Activated effector memory CD4-positive, alpha-beta T cell treated with anti-CD3 and anti-CD28 coated beads, Interleukin-2, amount 50 U/mL, for 16 hours (primary cell): ENCODE data around the gene KLHDC4.
"Not testable (repeated sequence)": the region's sequence is repeated elsewhere in the genome, so short reads cannot be mapped to it uniquely, and the experiment has no call there.

Experiments used
- DNase-seq: peaks from one replicate; pipeline ENCODE4 v3.0.0-alpha.2; 2020

KLHDC4 gene

DNA sequence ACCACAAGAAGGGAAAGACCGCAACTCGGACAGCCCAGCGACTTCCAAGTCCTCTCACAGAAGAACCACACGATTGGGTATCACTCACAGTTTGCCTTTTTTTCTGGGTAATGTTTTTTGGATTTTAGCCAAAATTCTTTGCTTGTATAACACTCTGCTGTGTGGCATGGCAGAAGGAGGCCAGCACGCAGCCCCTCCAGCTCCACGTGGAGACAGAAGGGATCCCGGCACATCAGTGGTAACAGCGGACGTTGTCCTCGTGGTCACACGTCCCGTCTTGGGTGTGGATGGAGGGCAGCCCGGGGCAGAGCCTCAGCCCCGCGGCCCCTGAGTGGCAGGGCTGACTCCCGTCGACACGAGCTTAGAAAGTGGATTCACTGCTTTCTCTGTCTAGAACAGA, 69.1 kb downstream of the KLHDC4 start:
- DNase-seq = no peak

GRCh38 chr16:87695534-87695933, 70.3 kb downstream of the KLHDC4 start:
- DNase-seq = no peak

- DNase-seq = no peak
These were observed 71.2 kb downstream of the KLHDC4 start for GRCh38 chr16:87694441-87695125.

DNA sequence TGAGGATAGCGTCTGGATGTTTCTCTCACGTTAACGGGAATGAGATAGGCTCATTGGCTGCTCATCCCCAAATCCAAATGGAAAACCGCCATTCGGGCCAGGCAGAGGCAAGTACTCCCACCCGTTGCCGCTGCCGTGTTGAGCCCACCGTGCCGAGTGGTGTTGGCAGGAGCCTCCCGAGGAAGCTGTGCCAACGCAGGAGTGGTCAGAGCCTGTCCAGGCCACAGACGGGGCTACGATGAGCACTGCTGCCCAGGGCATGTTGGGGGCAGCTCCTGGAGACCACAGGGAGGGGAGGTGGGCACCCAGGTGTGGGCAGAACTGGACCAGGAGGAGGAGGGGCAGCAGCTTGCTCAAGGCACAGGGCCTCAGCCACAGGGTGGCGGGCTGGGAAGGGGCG, 72.0 kb downstream of the KLHDC4 start:
- no peak for DNase-seq

GRCh38 chr16:87692756-87693155, 73.0 kb downstream of the KLHDC4 start:
- no peak for DNase-seq

DNA sequence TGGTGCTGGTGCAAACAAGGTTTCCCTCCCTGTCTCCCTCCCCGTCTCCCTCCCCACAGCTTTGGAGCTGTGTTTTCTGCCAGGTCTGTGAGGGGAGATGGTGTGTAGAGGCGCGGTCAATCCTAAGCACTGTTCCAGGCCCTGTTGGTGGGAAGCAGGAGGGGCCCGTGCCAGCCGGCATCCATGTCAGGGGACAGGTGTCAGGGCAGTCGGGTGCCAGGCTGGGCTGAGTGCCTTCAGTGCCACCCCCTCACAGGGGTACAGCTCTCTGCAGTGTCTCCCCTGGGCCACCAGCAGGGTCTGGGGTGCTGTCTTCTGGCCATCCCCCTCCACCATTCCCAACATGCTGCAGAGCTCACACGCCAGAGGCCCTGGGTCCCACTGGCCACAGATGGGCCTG, 73.6 kb downstream of the KLHDC4 start:
- no peak for DNase-seq

DNA sequence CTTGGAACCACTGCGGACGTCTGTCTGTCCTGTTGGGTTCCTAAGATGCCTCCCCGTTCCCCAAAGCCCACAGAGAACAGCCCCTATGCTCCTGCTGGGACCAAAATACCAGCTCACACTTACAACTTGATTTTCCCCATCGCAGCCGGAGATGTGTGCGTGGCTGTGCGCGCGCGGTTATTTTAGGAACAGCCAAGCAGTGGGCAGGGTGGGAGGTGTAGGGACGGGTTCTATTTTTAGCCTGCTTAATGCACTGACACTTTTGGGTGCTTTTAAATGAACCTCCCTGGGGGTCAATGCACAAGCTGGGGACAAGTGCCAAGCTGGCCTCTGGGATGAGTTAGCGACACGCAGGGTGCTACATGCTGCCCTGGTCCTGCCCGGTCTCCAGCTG, 74.1 kb downstream of the KLHDC4 start:
- DNase-seq = no peak

GRCh38 chr16:87690911-87691685, 74.7 kb downstream of the KLHDC4 start:
- DNase-seq = no peak

DNA sequence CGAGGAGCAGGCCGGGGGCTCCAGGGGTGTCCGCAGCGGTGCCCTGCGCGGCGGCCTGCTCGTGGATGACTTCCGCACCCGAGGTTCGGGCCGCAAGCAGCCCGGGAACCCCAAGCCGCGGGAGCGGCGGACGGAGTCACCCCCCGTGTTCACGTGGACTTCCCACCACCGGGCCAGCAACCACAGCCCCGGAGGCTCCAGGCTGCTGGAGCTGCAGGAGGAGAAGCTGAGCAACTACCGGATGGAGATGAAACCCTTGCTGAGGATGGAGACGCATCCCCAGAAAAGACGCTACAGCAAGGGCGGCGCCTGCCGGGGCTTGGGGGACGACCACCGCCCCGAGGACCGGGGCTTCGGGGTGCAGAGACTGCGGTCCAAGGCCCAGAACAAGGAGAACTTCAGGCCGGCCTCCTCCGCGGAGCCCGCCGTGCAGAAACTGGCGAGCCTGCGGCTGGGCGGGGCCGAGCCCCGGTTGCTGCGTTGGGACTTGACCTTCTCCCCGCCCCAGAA, 75.8 kb downstream of the KLHDC4 start:
- DNase-seq = no peak

DNA sequence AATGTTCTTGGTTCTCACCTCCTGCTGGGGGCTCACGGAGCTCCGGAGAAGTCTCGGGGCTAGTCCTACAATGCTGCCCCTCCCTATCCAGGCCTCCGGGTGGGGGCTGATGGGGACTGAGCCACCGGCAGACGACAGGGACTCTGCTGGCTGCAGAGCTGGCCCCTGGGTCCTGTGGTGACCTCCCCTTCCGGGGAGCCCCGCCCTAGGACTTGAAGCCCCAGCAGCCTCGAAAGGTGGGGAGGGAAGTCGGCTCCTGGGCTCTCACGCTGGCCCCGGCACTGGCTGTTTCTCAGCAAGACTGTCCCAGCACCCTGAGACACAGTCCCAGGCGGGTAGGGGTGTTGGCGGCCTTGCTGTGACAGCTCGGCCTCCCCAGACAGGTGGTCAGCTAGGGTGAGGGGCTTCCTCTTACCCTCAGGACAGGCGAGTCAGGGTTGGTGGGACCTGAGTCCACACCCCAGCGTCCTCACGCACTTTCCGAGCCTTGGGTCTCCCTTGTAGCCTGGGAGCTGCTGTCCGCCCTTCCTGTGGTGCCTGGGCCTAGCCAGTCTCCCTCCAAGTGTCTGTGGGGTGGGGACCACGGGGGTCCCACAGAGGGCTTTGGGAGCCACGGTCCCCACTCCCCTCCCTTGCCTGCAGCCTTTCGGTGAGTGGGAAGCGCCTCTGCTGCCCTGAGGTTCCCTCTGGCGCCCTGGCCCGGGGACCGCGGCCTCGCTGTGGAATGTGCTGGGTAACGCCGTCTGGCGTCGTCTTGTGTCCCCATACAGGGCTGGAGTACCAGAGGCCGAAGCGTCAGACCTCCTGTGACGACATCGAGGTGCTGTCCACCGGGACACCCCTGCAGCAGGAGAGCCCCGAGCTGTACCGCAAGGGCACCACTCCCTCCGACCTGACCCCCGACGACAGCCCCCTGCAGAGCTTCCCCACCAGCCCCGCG, 76.6 kb downstream of the KLHDC4 start:
- DNase-seq = no peak

DNA sequence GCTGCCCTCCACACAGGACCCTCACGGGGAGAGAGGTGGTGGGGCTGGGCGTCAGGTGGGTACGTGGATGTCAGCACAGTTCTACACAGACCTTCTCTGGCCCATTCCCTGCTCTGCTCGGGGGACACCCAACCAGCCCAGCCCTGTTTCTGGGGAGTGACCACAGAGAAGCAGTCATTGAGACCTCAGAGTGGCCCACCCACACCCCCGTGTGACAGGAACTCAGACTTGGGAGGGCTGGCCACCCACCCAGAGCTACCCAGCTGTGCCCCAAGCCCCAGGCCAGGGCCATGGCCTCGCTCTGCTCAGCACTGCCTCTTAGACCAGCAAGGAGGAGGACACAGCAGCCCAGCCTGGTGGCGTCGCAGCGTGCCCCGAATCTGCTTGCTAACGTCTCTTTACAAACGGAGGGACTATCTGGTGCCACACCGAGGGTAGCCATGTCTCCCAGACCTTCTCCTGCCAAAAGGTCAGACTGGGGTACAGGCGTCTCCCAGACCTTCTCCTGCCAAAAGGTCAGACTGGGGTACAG, 77.7 kb downstream of the KLHDC4 start:
- DNase-seq = no peak

DNA sequence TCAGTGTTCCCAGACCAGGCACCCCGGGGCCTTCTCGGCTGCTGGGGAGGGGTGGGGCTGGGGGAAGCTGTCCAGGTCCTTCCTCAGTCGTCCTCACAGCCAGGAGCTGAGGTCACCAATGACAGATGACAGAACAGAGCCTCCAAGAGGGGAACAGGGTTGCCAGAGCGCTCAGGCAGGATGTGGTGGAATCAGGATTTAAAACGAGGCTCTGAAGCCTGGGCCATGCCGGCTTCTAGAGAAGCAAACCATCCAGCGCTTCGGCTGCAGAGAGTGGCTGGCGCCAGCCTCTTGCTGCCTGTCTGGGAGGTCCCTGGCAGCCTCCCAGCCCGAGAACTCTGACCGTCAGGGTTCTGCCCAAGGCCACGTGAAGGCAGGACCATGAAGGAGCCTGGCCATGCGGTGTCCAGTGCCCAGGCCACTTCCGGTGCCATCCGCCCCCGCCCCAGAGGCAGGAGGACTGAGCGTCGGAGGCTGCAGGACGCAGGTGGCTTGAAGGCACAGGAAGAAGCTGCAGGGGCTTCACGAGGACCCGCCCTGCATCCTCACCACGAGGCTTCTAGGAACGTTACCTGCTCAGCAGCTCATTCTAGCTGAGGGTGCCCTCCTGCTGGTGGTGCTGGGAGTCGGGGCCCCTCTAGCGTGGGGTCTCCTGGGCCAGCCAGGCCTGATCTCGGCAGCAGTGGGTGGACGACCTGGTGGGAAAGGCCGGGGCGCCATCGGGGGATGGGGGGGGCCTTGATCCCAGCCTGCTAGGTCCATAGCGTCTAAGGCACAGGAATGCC, 78.5 kb downstream of the KLHDC4 start:
- no peak for DNase-seq

GRCh38 chr16:87686697-87687096, 79.1 kb downstream of the KLHDC4 start:
- no peak for DNase-seq

DNA sequence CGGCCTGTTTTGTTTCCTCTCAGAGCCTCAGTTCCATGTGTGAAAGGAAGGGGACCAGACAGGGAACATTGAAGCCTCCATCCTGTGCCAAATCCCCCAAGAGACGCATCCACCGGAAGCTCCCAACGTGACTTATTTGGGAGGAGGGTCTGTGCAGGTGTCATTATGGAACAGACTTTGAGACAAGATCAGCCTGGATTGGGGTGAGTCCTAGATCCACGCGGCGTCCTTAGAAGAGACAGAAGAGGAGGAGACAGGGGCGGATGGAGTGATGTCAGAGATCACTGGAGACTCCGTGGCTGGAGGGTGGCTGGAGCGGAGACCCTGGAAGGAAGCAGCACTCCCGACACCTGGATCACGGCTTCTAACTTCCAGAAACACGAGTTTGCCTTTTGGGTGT, 80.0 kb downstream of the KLHDC4 start:
- DNase-seq = no peak

DNA sequence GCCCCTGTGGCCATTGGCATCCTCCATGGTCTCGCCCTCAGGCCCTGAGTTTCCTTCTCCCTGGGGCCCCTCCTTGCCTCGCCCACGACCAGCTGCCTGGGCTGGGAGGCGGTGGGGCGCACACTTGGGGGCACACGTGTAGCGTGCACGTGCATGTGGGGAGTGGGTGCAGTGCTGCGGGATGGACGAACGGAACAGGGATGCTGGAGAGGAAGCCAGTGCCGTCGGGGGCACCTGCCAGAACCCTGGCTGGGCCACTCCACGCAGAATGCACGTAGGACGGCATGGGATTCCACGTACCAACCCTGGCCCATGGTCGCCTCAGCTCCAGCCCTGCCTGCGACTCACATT, 80.4 kb downstream of the KLHDC4 start:
- DNase-seq = no peak

DNA sequence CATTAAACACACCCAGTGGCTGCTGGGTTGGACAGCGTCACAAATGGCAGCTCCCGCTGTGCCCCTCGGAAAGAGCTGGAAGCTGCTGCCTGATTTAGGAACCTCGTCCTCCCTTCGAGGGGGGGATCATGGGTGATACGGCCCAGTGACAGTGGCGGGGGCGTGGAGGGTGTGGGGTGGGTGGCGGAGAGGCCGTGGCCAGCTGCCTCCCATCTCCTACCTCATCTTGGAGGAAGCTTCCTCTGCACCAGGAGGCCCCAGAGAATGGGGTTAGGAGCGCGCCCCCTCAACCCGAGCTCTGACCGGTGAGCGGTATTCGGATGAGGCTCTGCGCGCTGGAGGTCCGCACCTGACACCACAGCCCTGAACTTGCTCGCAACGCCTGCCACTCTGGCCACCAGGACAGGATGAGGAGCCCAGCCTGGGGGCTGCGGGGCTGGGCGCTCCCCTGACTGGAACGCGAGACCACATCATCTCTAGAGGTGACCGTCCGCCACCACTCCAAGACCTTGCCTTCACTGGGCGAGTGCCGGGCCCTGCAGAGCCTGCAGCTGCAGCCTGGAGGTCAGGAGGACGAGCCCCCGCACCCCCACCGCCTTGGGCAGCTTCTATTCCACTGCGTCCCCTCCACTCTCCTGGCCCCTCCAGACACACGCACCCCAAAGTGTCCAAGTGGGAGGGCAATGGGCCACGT, 80.9 kb downstream of the KLHDC4 start:
- no peak for DNase-seq

GRCh38 chr16:87684106-87684677, 81.6 kb downstream of the KLHDC4 start:
- DNase-seq = no peak

DNA sequence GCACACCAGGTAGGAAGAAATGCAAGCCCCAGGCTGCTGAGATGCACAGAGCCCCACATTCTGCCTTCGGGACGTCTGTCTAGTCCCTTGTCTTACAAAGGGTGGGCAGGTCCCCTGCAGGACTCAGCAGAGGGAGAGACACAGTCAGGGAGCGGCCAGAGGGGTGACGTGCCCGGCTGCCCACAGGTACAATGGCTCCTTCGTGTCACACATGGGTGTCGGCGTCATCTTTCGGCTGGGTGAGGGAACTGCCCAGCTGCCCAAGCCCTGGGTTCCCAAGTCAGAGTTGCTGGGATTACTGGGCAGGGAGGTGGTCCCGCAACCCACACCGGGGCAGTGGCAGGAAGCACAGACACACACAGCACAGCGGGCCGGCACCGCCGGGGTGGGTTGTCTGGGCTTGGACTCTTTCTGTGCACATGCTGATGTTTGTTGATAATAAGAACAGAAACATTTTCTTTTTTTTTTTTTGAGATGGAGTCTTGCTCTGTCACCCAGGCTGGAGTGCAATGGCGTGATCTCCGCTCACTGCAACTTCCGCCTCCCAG, 82.9 kb downstream of the KLHDC4 start:
- no peak for DNase-seq

- no peak for DNase-seq
These were observed 83.7 kb downstream of the KLHDC4 start for GRCh38 chr16:87681981-87682570.

GRCh38 chr16:87681051-87681602, 84.7 kb downstream of the KLHDC4 start:
- DNase-seq = not testable (repeated sequence)
